ENCODE results near the gene C10orf90.
"Not testable (repeated sequence)": the region's sequence is repeated elsewhere in the genome, so short reads cannot be mapped to it uniquely, and the experiment has no call there.

C10orf90 gene

GRCh38 chr10:126583552-126584200, 86.8 kb downstream of the C10orf90 start:
- DNase-seq = no peak

- DNase-seq = no peak
Observed at GRCh38 chr10:126581648-126582046, 88.8 kb downstream of the C10orf90 start.

- DNase-seq = no peak
Observed at GRCh38 chr10:126580873-126581647, 89.4 kb downstream of the C10orf90 start.

- no peak for DNase-seq
Observed at GRCh38 chr10:126576336-126576735, 94.2 kb downstream of the C10orf90 start.

- no peak for DNase-seq
Observed at GRCh38 chr10:126570621-126571602, 99.6 kb downstream of the C10orf90 start.

- DNase-seq = no peak
Observed at GRCh38 chr10:126570245-126570570, 100.3 kb downstream of the C10orf90 start.

- no peak for DNase-seq
Observed at GRCh38 chr10:126569513-126570244, 100.8 kb downstream of the C10orf90 start.

- no peak for DNase-seq
Observed at GRCh38 chr10:126568809-126569385, 101.6 kb downstream of the C10orf90 start.

GRCh38 chr10:126565871-126566270, 104.6 kb downstream of the C10orf90 start:
- no peak for DNase-seq

GRCh38 chr10:126565441-126565840, 105.1 kb downstream of the C10orf90 start:
- DNase-seq = no peak

- DNase-seq = no peak
Observed at GRCh38 chr10:126564326-126564888, 106.1 kb downstream of the C10orf90 start.

GRCh38 chr10:126563361-126563760, 107.1 kb downstream of the C10orf90 start:
- no peak for DNase-seq

GRCh38 chr10:126561921-126562680, 108.4 kb downstream of the C10orf90 start:
- DNase-seq = no peak

- DNase-seq = no peak
Observed at GRCh38 chr10:126561294-126561920, 109.1 kb downstream of the C10orf90 start.

GRCh38 chr10:126558881-126559280, 111.6 kb downstream of the C10orf90 start:
- no peak for DNase-seq

GRCh38 chr10:126551202-126551601, 119.3 kb downstream of the C10orf90 start:
- DNase-seq = no peak

GRCh38 chr10:126550586-126550985, 119.9 kb downstream of the C10orf90 start:
- DNase-seq = not testable (repeated sequence)

- DNase-seq = no peak
Observed at GRCh38 chr10:126549344-126549743, 121.1 kb downstream of the C10orf90 start.

- DNase-seq = no peak
Observed at GRCh38 chr10:126544565-126544964, 125.9 kb downstream of the C10orf90 start.

- no peak for DNase-seq
Observed at GRCh38 chr10:126538439-126539135, 131.9 kb downstream of the C10orf90 start.

Measured in T-helper 9 cell (primary cell).